ACHN (cell line): ENCODE measurements around the gene ARMC8.
A peak's percentile ranks its signal among the peaks of the same experiment; 100 is the strongest.
"Not testable (repeated sequence)": the region's sequence is repeated elsewhere in the genome, so short reads cannot be mapped to it uniquely, and the experiment has no call there.

Source experiments
- DNase-seq: peaks from one replicate; pipeline ENCODE4 v3.0.0-alpha.2; 2015
- in situ Hi-C: cut with HindIII; loops from 2 replicates; pipeline ENCODE4 v1.10.0; 2017; ENCODE audit warnings: low sequenced_read_pairs, low pct_ligation_motif_present, low pct_unique_long_range_greater_than_20kb

ARMC8 gene

DNA sequence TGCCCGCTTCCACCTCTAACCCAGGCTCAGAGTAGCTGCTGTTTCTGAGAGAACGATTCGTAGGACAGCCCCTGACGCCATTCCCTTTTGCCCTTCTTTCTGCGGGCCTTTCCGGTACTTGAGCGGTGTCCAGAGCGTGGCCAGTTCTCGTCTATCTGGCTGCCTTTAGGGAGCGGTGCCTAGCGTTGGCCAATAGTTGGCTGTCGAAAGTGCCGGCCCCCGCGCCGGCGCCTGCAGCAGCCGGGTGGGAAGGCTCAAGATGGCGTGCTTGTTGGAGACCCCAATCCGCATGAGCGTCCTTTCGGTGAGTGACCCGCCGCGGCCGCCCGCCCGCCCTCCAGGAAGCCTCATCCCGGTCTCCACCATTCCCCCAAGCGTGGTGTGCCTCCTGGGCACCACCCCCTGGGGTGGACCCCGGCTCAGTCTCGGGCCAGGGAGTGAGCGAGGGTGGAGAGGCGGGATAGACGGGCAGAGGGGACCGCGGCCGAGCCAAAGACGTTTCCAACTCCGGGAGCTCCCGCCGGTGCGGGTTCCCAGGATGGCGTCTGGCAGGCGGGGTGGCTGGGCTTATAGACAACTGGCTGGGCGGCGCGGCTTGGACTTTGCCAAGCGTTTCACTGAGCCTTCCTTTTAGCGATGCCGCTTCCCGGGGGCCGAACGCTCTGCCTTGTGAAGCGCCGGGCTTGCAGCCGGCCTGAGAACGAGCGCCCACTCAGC lies at the start of gene ARMC8:
TSS of gene ARMC8 (plus strand) at position 6 of the 717 bp plus-strand sequence. CDS start at position 260, 254 bp downstream.
- in situ Hi-C loops = no loop called here
- peak; percentile 37 for DNase-seq

- no peak for DNase-seq
- in situ Hi-C loops = no loop called here
Measured at GRCh38 chr3:138137861-138138260, 49.2 kb upstream of the ARMC8 start.

DNA sequence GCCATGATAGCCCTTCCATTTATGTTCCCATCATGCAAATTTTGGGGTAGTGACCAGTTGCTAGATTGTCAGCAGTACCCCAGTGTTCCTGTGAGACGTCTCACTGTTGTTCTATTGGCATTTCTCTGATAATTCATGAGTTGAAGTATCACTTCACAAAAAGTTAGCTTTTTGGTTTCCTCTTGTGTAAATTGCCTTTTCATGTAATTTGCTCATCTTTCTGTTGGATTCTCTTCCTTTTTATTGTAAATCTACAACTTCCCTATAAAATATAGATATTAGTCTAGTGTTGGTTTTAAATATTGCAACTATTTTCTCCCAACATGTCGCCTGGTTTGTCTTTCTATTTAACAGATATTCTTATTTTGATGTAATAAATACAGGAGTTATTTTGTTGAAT lies 47.4 kb upstream of the ARMC8 start:
- in situ Hi-C loops = no loop called here

DNA sequence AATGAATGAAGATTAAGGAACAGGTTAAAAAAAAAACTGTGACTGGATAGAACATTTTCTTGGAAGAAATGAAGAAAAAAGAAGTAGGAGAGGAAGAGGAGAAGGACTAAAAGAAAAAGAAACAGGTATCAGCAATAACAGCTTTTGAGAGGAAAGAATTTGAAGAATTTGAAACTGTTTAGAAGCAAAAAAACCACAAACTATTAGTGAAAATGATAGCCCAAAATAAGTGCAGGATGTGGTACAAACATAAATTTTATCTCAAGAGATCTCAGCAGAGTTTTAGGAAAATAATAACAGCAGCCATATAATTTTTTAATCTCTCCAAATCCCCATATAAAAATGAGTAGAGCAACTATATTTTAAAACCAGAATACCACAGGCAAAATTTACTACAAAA lies 46.2 kb upstream of the ARMC8 start:
- in situ Hi-C loops = no loop called here
- DNase-seq = no peak

More for the DNA sequence above, 47.4 kb upstream of the ARMC8 start:
- no peak for DNase-seq

DNA sequence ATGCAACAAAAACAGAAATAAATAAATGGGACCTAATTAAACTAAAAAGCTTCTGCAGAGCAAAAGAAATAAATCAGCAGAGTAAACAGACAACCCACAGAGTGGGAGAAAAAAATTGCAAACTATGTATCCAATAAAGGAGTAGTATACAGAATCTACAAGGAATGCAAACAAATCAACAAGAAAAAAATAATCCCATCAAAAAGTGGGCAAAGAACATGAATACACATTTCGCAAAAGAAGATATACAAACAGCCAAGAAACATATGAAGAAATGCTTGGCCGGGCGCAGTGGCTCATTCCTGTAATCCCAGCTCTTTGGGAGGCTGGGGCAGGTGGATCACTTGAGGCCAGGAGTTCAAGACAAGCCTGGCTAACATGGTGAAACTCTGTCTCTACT lies 44.9 kb upstream of the ARMC8 start:
- DNase-seq, in situ Hi-C loops: not testable (repeated sequence)

DNA sequence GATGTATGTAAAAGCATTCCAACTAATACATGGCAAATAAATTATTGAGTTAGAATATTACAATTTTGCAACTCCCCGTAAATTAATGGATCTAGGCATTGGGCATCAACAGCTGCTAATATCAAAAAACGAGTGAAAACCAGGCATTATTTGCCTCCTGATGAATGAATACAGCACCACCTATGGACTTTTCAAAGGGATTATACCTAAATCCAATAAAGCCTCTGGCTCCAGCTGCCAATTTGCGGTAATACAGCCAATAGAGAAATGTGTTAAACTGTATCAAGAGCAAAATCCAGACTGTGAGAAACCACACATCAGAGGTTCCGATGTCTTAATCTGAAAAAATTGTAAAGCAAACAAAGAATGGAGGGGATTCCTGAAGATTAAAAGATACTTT lies 38.6 kb upstream of the ARMC8 start:
- no peak for DNase-seq
- in situ Hi-C loops = no loop called here

DNA sequence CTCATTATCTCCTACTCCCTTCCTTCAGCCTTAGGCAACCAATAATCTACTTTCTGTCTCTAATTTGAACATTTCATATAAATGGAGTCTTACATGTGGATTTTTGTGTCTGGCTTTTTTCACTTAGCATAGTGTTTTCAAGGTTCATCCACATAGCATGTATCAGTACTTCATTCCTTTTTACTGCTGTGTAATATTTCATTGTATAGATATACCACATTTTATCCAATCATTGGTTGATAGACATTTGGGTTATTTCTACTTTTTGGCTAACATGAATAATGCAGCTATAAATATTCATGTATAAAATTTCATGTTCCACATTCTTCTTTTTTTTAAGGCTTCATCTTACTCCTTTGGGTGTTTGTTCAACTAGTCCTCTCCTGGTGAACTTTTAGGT lies 32.6 kb upstream of the ARMC8 start:
- no peak for DNase-seq
- in situ Hi-C loops = no loop called here

DNA sequence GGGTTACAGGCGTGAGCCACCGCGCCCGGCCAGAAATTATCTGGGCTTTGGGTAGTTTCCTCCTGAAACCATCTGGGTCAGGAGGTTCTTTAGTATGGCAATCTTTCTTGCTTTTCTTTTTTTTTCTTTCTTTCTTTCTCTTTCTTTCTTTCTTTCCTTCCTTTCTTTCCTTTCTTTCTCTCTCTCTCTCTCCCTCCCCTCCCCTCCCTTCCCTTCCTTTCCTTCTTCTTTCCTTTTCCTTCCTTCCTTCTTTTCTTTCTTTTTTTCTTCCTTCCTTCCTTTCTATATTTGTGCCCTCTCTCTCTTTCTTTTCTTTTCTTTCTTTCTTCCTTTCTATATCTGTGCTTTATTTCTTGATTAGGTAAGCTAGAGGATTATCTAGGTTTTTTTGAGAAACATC lies 29.4 kb upstream of the ARMC8 start:
- DNase-seq = no peak
- in situ Hi-C loops = no loop called here

DNA sequence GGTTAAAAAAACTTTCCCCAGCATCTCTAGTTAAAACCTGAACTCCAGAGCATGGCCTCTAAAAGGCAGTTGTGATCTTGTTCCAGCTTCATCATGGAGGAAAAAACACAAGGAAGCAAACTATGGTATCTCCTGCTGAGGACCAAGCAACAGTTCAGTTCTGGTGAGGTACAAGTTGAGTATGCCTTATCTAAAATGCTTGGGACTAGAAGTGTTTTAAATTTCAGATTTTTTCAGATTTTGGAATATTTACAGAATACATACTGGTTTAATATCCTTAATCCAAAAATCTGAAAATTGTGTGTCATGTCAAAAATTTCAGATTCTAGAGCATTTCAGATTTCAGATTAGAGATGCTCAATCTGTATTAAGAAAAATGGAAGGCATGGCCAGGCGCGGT lies 22.0 kb upstream of the ARMC8 start:
- in situ Hi-C loops = no loop called here
- no peak for DNase-seq

DNA sequence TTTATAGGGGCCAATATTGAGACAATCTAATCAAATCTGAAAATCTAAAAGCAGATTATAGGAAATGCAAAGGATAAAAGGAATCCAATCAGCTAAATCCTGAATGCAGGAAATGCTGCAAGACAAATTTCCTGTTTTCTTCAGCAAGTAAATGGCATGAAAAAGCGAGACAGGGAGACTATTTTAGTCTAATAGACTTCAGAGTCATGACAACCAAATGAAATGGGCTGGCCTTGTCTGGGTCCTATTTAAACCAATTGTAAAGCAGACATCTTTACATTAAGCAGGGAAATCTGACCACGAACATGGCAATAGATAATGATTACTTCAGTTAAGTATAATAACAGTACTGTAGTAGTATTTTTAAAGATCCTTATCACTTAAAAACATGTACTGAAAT lies 14.5 kb upstream of the ARMC8 start:
- no peak for DNase-seq
- in situ Hi-C loops = no loop called here

DNA sequence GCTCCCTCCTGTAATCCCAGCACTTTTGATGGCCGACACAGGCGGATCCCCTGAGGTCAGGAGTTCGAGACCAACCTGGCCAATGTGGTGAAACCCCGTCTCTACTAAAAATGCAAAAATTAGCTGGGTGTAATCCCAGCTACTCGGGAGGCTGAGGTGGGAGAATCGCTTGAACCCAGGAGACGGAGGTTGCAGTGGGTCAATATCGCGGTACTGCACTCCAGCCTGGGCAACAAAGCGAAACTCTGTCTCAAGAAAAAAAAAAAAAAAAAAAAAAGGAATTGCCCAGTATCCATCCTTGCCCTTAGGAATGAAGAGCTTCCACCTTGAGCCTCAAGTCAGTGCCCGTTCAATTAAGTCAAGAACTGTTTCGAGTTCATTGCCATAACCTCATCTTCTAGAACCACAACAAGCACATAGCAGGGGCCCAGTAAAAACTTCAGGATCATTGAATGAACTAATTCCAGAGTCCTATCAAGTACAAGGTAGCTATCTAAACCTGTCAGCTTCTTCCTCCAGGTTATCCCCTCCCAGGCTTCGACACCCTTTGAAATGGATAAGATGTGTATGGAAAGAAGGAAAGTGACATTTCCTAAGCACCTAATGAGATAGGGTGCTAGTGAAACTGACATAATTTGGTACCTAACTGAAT lies 13.2 kb upstream of the ARMC8 start:
- no peak for DNase-seq
- in situ Hi-C loops = no loop called here

- peak; percentile 83 for DNase-seq
- in situ Hi-C loops = no loop called here
Measured at GRCh38 chr3:138174421-138175131, 12.5 kb upstream of the ARMC8 start, which contains the start of gene DBR1. Gene DBR1 (minus strand): TSS chr3:138174921. CDS start chr3:138174795, 126 bp downstream.

DNA sequence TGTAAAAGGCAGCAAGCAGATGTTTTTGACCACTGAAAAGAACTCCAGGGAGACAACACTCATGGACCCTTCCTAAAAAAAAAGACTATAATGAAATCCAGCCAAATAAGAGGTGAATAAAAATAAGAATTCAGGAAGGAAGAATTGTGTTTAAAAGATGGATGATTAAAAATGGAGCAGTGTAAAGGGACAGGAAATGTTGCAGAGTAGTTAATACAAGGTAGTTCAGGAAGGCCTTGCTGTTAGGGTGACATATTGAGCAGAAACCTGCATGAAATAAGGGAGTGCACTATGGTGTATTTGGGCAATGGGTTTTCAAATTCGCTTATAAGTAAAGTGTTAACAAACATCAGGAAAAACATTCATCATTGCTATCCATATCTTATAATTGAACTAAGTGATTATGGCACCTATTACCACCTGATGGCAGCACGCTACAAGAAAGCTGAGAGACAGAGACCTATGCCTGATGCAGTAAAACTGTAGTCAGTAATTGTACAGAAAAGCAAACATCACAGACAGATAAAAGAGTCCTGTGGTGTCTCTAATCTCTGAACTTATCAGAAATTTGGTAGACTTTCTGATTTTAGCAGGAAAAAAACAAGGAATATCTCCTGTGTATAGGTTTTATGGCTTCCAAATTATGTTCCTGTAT lies 6.6 kb upstream of the ARMC8 start:
- in situ Hi-C loops = no loop called here
- peak; percentile 45 for DNase-seq

DNA sequence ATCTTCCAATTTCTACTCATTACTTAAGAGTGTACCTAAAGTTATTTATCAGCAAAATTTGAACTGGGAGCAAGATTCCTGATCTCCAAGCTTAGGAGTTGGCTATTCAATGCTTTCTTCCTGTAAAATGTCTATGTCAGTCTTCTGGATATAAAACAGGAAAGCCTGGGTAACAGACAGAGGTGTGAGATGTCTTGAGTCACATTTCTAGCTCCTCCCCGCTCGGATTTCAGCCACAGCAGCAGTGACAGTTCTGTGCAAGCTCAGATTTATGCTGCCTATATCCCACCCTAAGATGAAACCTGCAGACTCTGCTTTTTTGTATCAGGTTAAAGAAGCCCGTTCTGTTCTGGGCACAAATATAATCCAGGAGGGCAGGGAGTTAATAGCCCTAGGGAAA lies 2.1 kb upstream of the ARMC8 start:
- in situ Hi-C loops = no loop called here
- DNase-seq = no peak

DNA sequence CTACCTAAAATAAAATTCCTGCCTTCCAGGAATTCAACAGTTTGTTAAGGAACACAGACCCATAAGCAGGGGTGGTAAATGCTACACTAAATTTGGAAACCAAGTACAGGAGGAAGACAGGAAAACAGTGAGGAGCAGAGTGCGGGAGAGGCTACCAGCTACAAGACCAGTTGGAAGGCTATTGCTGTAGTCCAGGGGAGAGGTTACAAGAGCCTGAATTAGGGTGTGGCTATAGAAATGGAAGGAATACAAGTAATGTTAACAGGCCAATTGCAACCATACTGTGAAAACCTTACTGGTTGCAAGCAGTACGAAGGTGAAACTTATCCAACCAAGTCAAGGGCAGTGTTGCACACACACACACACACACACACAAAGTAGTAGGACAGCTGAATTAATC lies 880 bp upstream of the ARMC8 start:
- in situ Hi-C loops = no loop called here
- DNase-seq = no peak

GRCh38 chr3:138186803-138187295 lies 252 bp upstream of the ARMC8 start:
- peak; percentile 88 for DNase-seq
- in situ Hi-C loops = no loop called here

GRCh38 chr3:138188013-138188730 lies 1.1 kb downstream of the ARMC8 start:
- in situ Hi-C loops = no loop called here
- DNase-seq = peak; percentile 52

GRCh38 chr3:138195481-138195880 lies 8.4 kb downstream of the ARMC8 start:
- in situ Hi-C loops = no loop called here
- no peak for DNase-seq
